B cell (primary cell): ENCODE results near the gene ACIN1. TPM values are rescaled to one million over a fixed set of nuclear protein-coding genes. Genes with fewer than 3 reads are reported as not detected.

Experiments used
- ATAC-seq: fragments of 200-7000 bp; cut with Tn5 transposase; one replicate; pipeline ENCODE4 v1.10.0; 2021; ENCODE audit warnings: low read depth, mild to moderate bottlenecking, moderate number of reproducible peaks, moderate library complexity
- CTCF ChIA-PET: fragments of 350-600 bp; sonication (Branson Sonifier 250); formaldehyde crosslinking; loops from one replicate; lab custom pipeline; 2021; ENCODE audit warnings: antibody characterized with exemption, inconsistent platforms; lab: Charles Lee
- POLR2A ChIA-PET: fragments of 350-600 bp; sonication (Branson Sonifier 250); formaldehyde crosslinking; loops from one replicate; lab custom pipeline; 2021; ENCODE audit warnings: antibody characterized with exemption; lab: Charles Lee
- DNase-seq: peaks from one replicate; pipeline ENCODE4 v3.0.0; 2013
- H2AFZ ChIP-seq: 2 replicates; pipeline ENCODE4 v1.6.1; 2012; ENCODE audit warnings: mild to moderate bottlenecking, low read depth, low read length; ENCODE audit not compliant: insufficient read depth, poor library complexity, severe bottlenecking
- H3K27ac ChIP-seq, 2 donors: 1 replicate in 1 of 2; 2 replicates in 1 of 2; pipeline ENCODE4 v1.5.1; 2012 to 2013; ENCODE audit warnings: low read length in 2 of 2, mild to moderate bottlenecking in 2 of 2, moderate library complexity in 1 of 2
- H3K27me3 ChIP-seq, 4 experiments: fragments of 200-600 bp in 1 of 4; sonication (generic) in 1 of 4; replicated peaks in 1 of 4; 1 replicate in 2 of 4; 2 replicates in 2 of 4; pipeline versions ENCODE4 v1.6.1 to v1.7.0; 2013 to 2016; ENCODE audit warnings: low read length in 3 of 4, mild to moderate bottlenecking in 2 of 4, mixed read lengths in 1 of 4, moderate library complexity in 1 of 4; ENCODE audit not compliant: insufficient read depth in 4 of 4, control insufficient read depth in 3 of 4; ENCODE audit errors: control extremely low read depth in 1 of 4
- H3K36me3 ChIP-seq, 2 experiments: replicated peaks in 1 of 2; 1 replicate in 1 of 2; 2 replicates in 1 of 2; pipeline versions ENCODE4 v1.6.1 to v1.7.1; 2013; ENCODE audit warnings: low read length in 1 of 2; ENCODE audit not compliant: insufficient read depth in 2 of 2, control insufficient read depth in 1 of 2; ENCODE audit errors: control extremely low read depth in 1 of 2, extremely low read depth in 1 of 2
- H3K4me1 ChIP-seq, 2 donors: fragments of 200-600 bp in 1 of 2; sonication (generic) in 1 of 2; 1 replicate in 1 of 2; 2 replicates in 1 of 2; pipeline versions ENCODE4 v1.5.1 to v1.6.1; 2013 to 2017; ENCODE audit warnings: low read length in 2 of 2; ENCODE audit not compliant: control insufficient read depth in 2 of 2, insufficient read depth in 2 of 2
- H3K4me2 ChIP-seq: replicated peaks from 2 replicates; pipeline ENCODE3; 2012; ENCODE audit warnings: mild to moderate bottlenecking, low read depth, low read length; ENCODE audit not compliant: poor library complexity, severe bottlenecking
- H3K4me3 ChIP-seq, 5 experiments: fragments of 200-600 bp in 1 of 5; sonication (generic) in 1 of 5; 1 replicate in 3 of 5; 2 replicates in 2 of 5; pipeline versions ENCODE4 v1.5.1 to v1.7.0; 2011 to 2016; ENCODE audit warnings: low read length in 4 of 5, mild to moderate bottlenecking in 4 of 5, low read depth in 2 of 5, control low read depth in 1 of 5, moderate library complexity in 1 of 5; ENCODE audit not compliant: insufficient read depth in 1 of 5; ENCODE audit errors: control extremely low read depth in 1 of 5, extremely low read depth in 1 of 5
- H3K79me2 ChIP-seq: fragments of 200-600 bp; sonication (generic); one replicate; pipeline ENCODE4 v1.6.0; 2016; ENCODE audit warnings: low read length; ENCODE audit not compliant: control insufficient read depth, insufficient read depth
- H3K9ac ChIP-seq: fragments of 200-600 bp; sonication (generic); 2 replicates; pipeline ENCODE4 v1.6.1; 2017; ENCODE audit warnings: mild to moderate bottlenecking, low read length, moderate library complexity
- H3K9me3 ChIP-seq, 3 donors: one replicate each; pipeline versions ENCODE4 v1.6.1 to v1.7.1; 2013; ENCODE audit warnings: low read length in 2 of 3; ENCODE audit not compliant: control insufficient read depth in 2 of 3, insufficient read depth in 1 of 3; ENCODE audit errors: control extremely low read depth in 1 of 3
- H4K20me1 ChIP-seq: 2 replicates; pipeline ENCODE4 v1.6.0; 2012; ENCODE audit warnings: mild to moderate bottlenecking, low read length; ENCODE audit not compliant: insufficient read depth, control insufficient read depth, poor library complexity, severe bottlenecking
- H3K27ac Mint-ChIP-seq: one replicate; pipeline ENCODE4 v1.8.0; 2021; ENCODE audit warnings: mixed read lengths
- H3K27me3 Mint-ChIP-seq: one replicate; pipeline ENCODE4 v1.8.0; 2021; ENCODE audit warnings: mixed read lengths
- H3K4me1 Mint-ChIP-seq: one replicate; pipeline ENCODE4 v1.8.0; 2021; ENCODE audit warnings: mixed read lengths
- H3K4me3 Mint-ChIP-seq: one replicate; pipeline ENCODE4 v1.8.0; 2021; ENCODE audit warnings: mixed read lengths
- H3K9me3 Mint-ChIP-seq: one replicate; pipeline ENCODE4 v1.8.0; 2022; ENCODE audit warnings: mixed read lengths; ENCODE audit not compliant: insufficient read depth
- EZH2 ChIP-seq: IDR thresholded peaks from 2 replicates; pipeline ENCODE4 v1.6.1; 2012; ENCODE audit warnings: borderline replicate concordance, low read depth, mild to moderate bottlenecking, moderate library complexity, low read length; ENCODE audit not compliant: insufficient read depth, poor library complexity, severe bottlenecking
- WGBS: methylation state at CpG from one replicate; pipeline ENCODE4 v1.1.5; 2013; ENCODE audit warnings: missing lambda C conversion rate; ENCODE audit not compliant: insufficient coverage; 5-methylcytosine and 5-hydroxymethylcytosine counted together
- intact Hi-C: fragments of 100-400 bp; cut with micrococcal nuclease; formaldehyde crosslinking; loops from one replicate; pipeline ENCODE4 v1.10.0; 2022
- polyA minus RNA-seq: library from RNA; depleted of rRNA, polyadenylated mRNA; stranded (reverse); fragments of >200 nt; gene quantifications from 2 replicates; pipeline ENCODE4 v1.2.3, GENCODE V29; 2012
- polyA plus RNA-seq: library from polyadenylated mRNA; depleted of rRNA; stranded (reverse); fragments of >200 nt; gene quantifications from 2 replicates; pipeline ENCODE4 v1.2.3, GENCODE V29; 2012
- total RNA-seq, 2 donors: library from RNA; stranded (reverse); fragments of 120-200 nt in 1 of 2; gene quantifications; 1 replicate in 1 of 2; 2 replicates in 1 of 2; pipeline versions ENCODE4 v1.2.3 to v1.2.4, GENCODE V29; 2013 to 2022
- TF ChIP-seq, protein P1 (sequence below): fragments of 200-600 bp; IDR thresholded peaks from one replicate; pipeline ENCODE4 v1.8.0; 2022; ENCODE audit warnings: antibody characterized with exemption, mild to moderate bottlenecking

The ACIN1 gene, protein sequence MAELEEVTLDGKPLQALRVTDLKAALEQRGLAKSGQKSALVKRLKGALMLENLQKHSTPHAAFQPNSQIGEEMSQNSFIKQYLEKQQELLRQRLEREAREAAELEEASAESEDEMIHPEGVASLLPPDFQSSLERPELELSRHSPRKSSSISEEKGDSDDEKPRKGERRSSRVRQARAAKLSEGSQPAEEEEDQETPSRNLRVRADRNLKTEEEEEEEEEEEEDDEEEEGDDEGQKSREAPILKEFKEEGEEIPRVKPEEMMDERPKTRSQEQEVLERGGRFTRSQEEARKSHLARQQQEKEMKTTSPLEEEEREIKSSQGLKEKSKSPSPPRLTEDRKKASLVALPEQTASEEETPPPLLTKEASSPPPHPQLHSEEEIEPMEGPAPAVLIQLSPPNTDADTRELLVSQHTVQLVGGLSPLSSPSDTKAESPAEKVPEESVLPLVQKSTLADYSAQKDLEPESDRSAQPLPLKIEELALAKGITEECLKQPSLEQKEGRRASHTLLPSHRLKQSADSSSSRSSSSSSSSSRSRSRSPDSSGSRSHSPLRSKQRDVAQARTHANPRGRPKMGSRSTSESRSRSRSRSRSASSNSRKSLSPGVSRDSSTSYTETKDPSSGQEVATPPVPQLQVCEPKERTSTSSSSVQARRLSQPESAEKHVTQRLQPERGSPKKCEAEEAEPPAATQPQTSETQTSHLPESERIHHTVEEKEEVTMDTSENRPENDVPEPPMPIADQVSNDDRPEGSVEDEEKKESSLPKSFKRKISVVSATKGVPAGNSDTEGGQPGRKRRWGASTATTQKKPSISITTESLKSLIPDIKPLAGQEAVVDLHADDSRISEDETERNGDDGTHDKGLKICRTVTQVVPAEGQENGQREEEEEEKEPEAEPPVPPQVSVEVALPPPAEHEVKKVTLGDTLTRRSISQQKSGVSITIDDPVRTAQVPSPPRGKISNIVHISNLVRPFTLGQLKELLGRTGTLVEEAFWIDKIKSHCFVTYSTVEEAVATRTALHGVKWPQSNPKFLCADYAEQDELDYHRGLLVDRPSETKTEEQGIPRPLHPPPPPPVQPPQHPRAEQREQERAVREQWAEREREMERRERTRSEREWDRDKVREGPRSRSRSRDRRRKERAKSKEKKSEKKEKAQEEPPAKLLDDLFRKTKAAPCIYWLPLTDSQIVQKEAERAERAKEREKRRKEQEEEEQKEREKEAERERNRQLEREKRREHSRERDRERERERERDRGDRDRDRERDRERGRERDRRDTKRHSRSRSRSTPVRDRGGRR
- total RNA-seq: 359 and 364 TPM in 2 replicates
- 119 TPM for total RNA-seq (2013)
- 178 and 228 TPM in 2 replicates for polyA plus RNA-seq
- 82.7 and 125 TPM in 2 replicates for polyA minus RNA-seq

DNA sequence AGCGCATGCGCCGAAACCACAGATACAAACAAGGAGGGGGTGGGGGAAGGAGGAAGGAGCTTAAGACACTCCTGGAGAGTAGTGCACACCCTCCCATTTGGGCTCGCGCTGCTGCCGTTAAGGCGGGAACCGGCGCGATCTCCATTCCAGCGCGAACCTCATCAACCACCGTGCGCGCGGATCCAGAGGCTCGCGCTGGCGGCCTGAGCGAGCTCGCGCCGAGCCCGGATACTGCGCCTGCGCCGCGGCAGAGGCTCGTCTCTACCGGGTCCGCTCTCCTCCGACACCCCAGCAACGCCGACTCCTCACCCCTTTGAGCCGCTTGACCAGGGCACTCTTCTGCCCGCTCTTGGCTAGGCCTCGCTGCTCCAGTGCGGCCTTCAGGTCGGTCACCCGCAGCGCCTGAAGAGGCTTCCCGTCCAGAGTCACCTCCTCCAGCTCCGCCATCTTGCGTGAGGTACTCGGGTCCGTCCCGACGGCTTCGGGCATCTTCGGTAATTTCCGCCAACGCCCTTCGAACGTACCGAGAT, at the start of gene ACIN1:
Gene ACIN1 (minus strand): TSS at position 471 of the 530 bp plus-strand sequence. CDS start 24 bp downstream, at position 447.
- H3K9me3 ChIP-seq: no peaks in the 10 kb centered on the region
- H3K9me3 Mint-ChIP-seq: no peaks in the 10 kb centered on the region
- H3K4me1 Mint-ChIP-seq: peaks cover 33% of the 10 kb centered on the region
- peaks cover 10 to 57% of the 10 kb centered on the region in 2 experiments for H3K36me3 ChIP-seq
- H2AFZ ChIP-seq: peak within 1 kb of the TSS; percentile 88
- peaks cover 47% of the 10 kb centered on the region for H4K20me1 ChIP-seq
- intact Hi-C loops: loop anchor here (1.0 to 10.0 kb wide), 13 partner anchors 18 to 1830 kb away; partner anchors contain the start of genes CDH24, EMC9, HNRNPC and HOMEZ
- H3K27me3 ChIP-seq: no peaks in the 10 kb centered on the region
- H3K4me1 ChIP-seq: peaks cover 20 to 24% of the 10 kb centered on the region in 2 donors
- H3K27ac ChIP-seq: peak within 1 kb of the TSS; percentile 92 to 97
- DNase-seq (no peak), ATAC-seq (peak; percentile 22)
- H3K79me2 ChIP-seq: peaks cover 91% of the 10 kb centered on the region
- H3K27ac Mint-ChIP-seq: no peak within 1 kb of the TSS
- ChIA-PET POLR2A (interaction anchor here (0.5 to 2.0 kb wide), 17 partner anchors 11 to 1020 kb away, joined by 3 to 20 read pairs (median 4); partner anchors contain the start of genes ABHD4, CDH24, DCAF11 and PABPN1), CTCF (interaction anchor here (0.8 to 2.9 kb wide), 22 partner anchors 9 to 538 kb away, joined by 3 to 30 read pairs (median 4); partner anchors contain the start of genes PABPN1 and PPP1R3E)
- peak within 1 kb of the TSS; percentile 89 for H3K4me2 ChIP-seq
- no peak for TF ChIP-seq EZH2
- TF ChIP-seq, protein P1, sequence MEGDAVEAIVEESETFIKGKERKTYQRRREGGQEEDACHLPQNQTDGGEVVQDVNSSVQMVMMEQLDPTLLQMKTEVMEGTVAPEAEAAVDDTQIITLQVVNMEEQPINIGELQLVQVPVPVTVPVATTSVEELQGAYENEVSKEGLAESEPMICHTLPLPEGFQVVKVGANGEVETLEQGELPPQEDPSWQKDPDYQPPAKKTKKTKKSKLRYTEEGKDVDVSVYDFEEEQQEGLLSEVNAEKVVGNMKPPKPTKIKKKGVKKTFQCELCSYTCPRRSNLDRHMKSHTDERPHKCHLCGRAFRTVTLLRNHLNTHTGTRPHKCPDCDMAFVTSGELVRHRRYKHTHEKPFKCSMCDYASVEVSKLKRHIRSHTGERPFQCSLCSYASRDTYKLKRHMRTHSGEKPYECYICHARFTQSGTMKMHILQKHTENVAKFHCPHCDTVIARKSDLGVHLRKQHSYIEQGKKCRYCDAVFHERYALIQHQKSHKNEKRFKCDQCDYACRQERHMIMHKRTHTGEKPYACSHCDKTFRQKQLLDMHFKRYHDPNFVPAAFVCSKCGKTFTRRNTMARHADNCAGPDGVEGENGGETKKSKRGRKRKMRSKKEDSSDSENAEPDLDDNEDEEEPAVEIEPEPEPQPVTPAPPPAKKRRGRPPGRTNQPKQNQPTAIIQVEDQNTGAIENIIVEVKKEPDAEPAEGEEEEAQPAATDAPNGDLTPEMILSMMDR: no peak
- no peaks in the 10 kb centered on the region for H3K27me3 Mint-ChIP-seq
- no peak within 1 kb of the TSS for H3K4me3 Mint-ChIP-seq
- peak within 1 kb of the TSS; percentile 99 for H3K9ac ChIP-seq
- WGBS: under 1% methylated on average over 52 of the region's 55 CpGs
- H3K4me3 ChIP-seq: peak within 1 kb of the TSS; percentile 76 to 99 (median 94)
